HepG2 (cell line): ENCODE results near the gene SMYD5. TPM values are rescaled to one million over a fixed set of nuclear protein-coding genes. Genes with fewer than 3 reads are reported as not detected.

ENCODE experiments used
- ATAC-seq: fragments of 200-7000 bp; cut with Tn5 transposase; 3 replicates; pipeline ENCODE4 v1.9.1; 2020; ENCODE audit warnings: mild to moderate bottlenecking, moderate library complexity
- BruUV-seq: library from RNA; stranded (reverse); fragments of 400-500 nt; replicated peaks from 2 replicates; lab custom pipeline; 2021; lab: Mats Ljungman, UMichigan
- CTCF ChIA-PET: fragments of 300-600 bp; formaldehyde crosslinking; extraction: SDS; loops from one replicate; lab custom pipeline; 2021; ENCODE audit warnings: low total read pairs, inconsistent platforms, low intra/inter-chr PET ratio; lab: Yijun Ruan, JAX
- POLR2A ChIA-PET: fragments of 350-600 bp; sonication (Branson Sonifier 250); formaldehyde crosslinking; loops from one replicate; lab custom pipeline; 2020; ENCODE audit warnings: antibody characterized with exemption, inconsistent platforms; lab: Yijun Ruan, JAX
- DNase-seq: peaks from one replicate; pipeline ENCODE4 v3.0.0-alpha.2; 2015; ENCODE audit warnings: low spot score
- FAIRE-seq: peaks from 3 replicates; lab custom pipeline; 2011; peaks lifted over from hg19 to GRCh38; lab: Jason Lieb, UNC
- H2AFZ ChIP-seq: one replicate; pipeline ENCODE4 v1.6.1; 2011; ENCODE audit warnings: low read length, inconsistent platforms
- H3K27ac ChIP-seq: fragments of 300-600 bp; 3 replicates; pipeline ENCODE4 v1.8.0; 2011; ENCODE audit warnings: mixed run types, mild to moderate bottlenecking, mixed read lengths, low read length, inconsistent platforms; ENCODE audit not compliant: insufficient read depth; ENCODE audit errors: extremely low read length
- H3K27me3 ChIP-seq, 2 experiments: fragments of 200-600 bp in 1 of 2; 2 replicates in 1 of 2; 3 replicates in 1 of 2; pipeline versions ENCODE4 v1.6.0 to v1.8.0; 2011; ENCODE audit warnings: low read length in 2 of 2, mild to moderate bottlenecking in 2 of 2, moderate library complexity in 2 of 2, inconsistent platforms in 1 of 2; ENCODE audit not compliant: insufficient read depth in 2 of 2, control insufficient read depth in 1 of 2
- H3K36me3 ChIP-seq, 2 experiments: fragments of 200-600 bp in 1 of 2; replicated peaks in 1 of 2; 2 replicates in 1 of 2; 3 replicates in 1 of 2; pipeline versions ENCODE4 v1.5.1 to v1.8.0; 2011; ENCODE audit warnings: low read length in 2 of 2, inconsistent platforms in 1 of 2; ENCODE audit not compliant: insufficient read depth in 2 of 2, control insufficient read depth in 1 of 2
- H3K4me1 ChIP-seq: 2 replicates; pipeline ENCODE4 v1.5.1; 2012; ENCODE audit warnings: low read length, inconsistent platforms; ENCODE audit not compliant: insufficient read depth
- H3K4me2 ChIP-seq: 2 replicates; pipeline ENCODE4 v1.6.0; 2011; ENCODE audit warnings: low read depth, low read length, inconsistent platforms
- H3K4me3 ChIP-seq, 3 experiments: fragments of 200-600 bp in 1 of 3; sonication (generic), shearing (Covaris generic) in 1 of 3; replicated peaks in 1 of 3; 2 replicates each; pipeline ENCODE4 v1.5.1; 2011 to 2016; ENCODE audit warnings: low read length in 3 of 3, inconsistent platforms in 2 of 3, low read depth in 2 of 3, mild to moderate bottlenecking in 2 of 3, control low read depth in 1 of 3, mixed read lengths in 1 of 3; ENCODE audit not compliant: insufficient read depth in 1 of 3
- H3K79me2 ChIP-seq: one replicate; pipeline ENCODE4 v1.6.1; 2011; ENCODE audit warnings: low read length, inconsistent platforms; ENCODE audit not compliant: insufficient read depth
- H3K9ac ChIP-seq: 2 replicates; pipeline ENCODE4 v1.6.0; 2011; ENCODE audit warnings: mild to moderate bottlenecking, low read depth, low read length, inconsistent platforms; ENCODE audit not compliant: insufficient read depth
- H3K9me3 ChIP-seq: 2 replicates; pipeline ENCODE4 v1.5.1; 2012; ENCODE audit warnings: mild to moderate bottlenecking, low read length
- H4K20me1 ChIP-seq: 2 replicates; pipeline ENCODE4 v1.6.0; 2011; ENCODE audit warnings: inconsistent platforms, mild to moderate bottlenecking, low read length, moderate library complexity; ENCODE audit not compliant: insufficient read depth
- ATM ChIP-seq: fragments of 450-650 bp; IDR thresholded peaks from 2 replicates; pipeline ENCODE4 v1.7.1; 2017; ENCODE audit warnings: mild to moderate bottlenecking, borderline replicate concordance
- CREB1 ChIP-seq, 2 experiments: fragments of 450-650 bp in 1 of 2; IDR thresholded peaks; 2 replicates each; pipeline ENCODE4 v1.6.1; 2016 to 2017; ENCODE audit warnings: control low read depth in 1 of 2, mild to moderate bottlenecking in 1 of 2, missing compliant biosample characterization in 1 of 2, missing genetic modification characterization in 1 of 2
- KAT2B ChIP-seq: fragments of 150-350 bp; IDR thresholded peaks from 2 replicates; pipeline ENCODE4 v1.6.1; 2014; ENCODE audit warnings: low read depth, low read length, borderline replicate concordance
- RBM22 ChIP-seq: fragments of 200-400 bp; formaldehyde crosslinking; optimal IDR thresholded peaks from 2 replicates; pipeline ENCODE3; 2017; ENCODE audit warnings: mild to moderate bottlenecking, low read length, moderate library complexity
- SAFB2 ChIP-seq: sonication (generic); formaldehyde crosslinking; IDR thresholded peaks from 2 replicates; pipeline ENCODE4 v1.5.1; 2020; ENCODE audit warnings: missing genetic modification reagents, low read depth, mild to moderate bottlenecking, borderline replicate concordance
- SMARCC2 ChIP-seq: fragments of 450-650 bp; IDR thresholded peaks from 2 replicates; pipeline ENCODE4 v1.6.1; 2017; ENCODE audit warnings: antibody characterized with exemption, mild to moderate bottlenecking
- STAT5B ChIP-seq: sonication (generic); formaldehyde crosslinking; IDR thresholded peaks from 2 replicates; pipeline ENCODE4 v1.4.0; 2020; ENCODE audit warnings: missing genetic modification reagents
- ZC3H13 ChIP-seq: sonication (generic); formaldehyde crosslinking; IDR thresholded peaks from 2 replicates; pipeline ENCODE4 v1.8.1; 2023; ENCODE audit warnings: mild to moderate bottlenecking, missing genetic modification reagents, moderate library complexity
- ZNF530 ChIP-seq: sonication (generic); formaldehyde crosslinking; IDR thresholded peaks from 2 replicates; pipeline ENCODE4 v1.5.0; 2020; ENCODE audit warnings: low read depth, mild to moderate bottlenecking, missing genetic modification reagents
- WGBS: methylation state at CpG from one replicate; pipeline ENCODE4 v1.1.6; 2017; ENCODE audit warnings: low lambda C conversion rate; 5-methylcytosine and 5-hydroxymethylcytosine counted together
- in situ Hi-C: cut with HindIII; loops from 2 replicates; pipeline ENCODE4 v1.10.0; 2017; ENCODE audit warnings: low pct_unique_long_range_greater_than_20kb; ENCODE audit not compliant: extremely low pct_ligation_motif_present
- intact Hi-C: fragments of 100-400 bp; cut with micrococcal nuclease; formaldehyde crosslinking; loops from one replicate; pipeline ENCODE4 v1.10.0; 2022; ENCODE audit not compliant: unreplicated experiment
- polyA plus RNA-seq, 8 experiments: library from polyadenylated mRNA; depleted of rRNA in 3 of 8; stranded (reverse) in 7 of 8; unstranded in 1 of 8; fragments of >200 nt; fragmentation: Illumina TruSeq in 4 of 8; extraction: Trizol in 4 of 8; gene quantifications; 2 replicates each; pipeline versions ENCODE4 v1.2.1 to v1.2.3, GENCODE V29; 2011 to 2016; ENCODE audit warnings: low read depth in 4 of 8, missing spikeins in 1 of 8, mixed read lengths in 1 of 8; ENCODE audit not compliant: insufficient read depth in 1 of 8
- total RNA-seq, 5 experiments: library from RNA; depleted of rRNA; stranded (reverse); fragments of >200 nt; fragmentation: Illumina TruSeq; extraction: Trizol; gene quantifications; 2 replicates each; pipeline ENCODE4 v1.2.3, GENCODE V29; 2016; ENCODE audit warnings: low read depth in 1 of 5
- TF ChIP-seq, protein P1 (sequence below): IDR thresholded peaks from 2 replicates; pipeline ENCODE4 v1.6.1; 2016; ENCODE audit warnings: low read depth, control low read depth
- TF ChIP-seq, protein P2 (sequence below): sonication (generic); formaldehyde crosslinking; IDR thresholded peaks from 2 replicates; pipeline ENCODE4 v1.5.1; 2020; ENCODE audit warnings: missing genetic modification reagents, mild to moderate bottlenecking, borderline replicate concordance
- TF ChIP-seq, protein P3 (sequence below): sonication (generic); formaldehyde crosslinking; IDR thresholded peaks from 2 replicates; pipeline ENCODE4 v1.8.0; 2022; ENCODE audit warnings: mild to moderate bottlenecking, missing genetic modification reagents, borderline replicate concordance

SMYD5 gene
- total and polyA plus RNA-seq, 2 of the 13 experiments (the other 11 are each of a cell fraction or from before 2014, with no cell fraction given) = 55.8 to 70.4 TPM

DNA sequence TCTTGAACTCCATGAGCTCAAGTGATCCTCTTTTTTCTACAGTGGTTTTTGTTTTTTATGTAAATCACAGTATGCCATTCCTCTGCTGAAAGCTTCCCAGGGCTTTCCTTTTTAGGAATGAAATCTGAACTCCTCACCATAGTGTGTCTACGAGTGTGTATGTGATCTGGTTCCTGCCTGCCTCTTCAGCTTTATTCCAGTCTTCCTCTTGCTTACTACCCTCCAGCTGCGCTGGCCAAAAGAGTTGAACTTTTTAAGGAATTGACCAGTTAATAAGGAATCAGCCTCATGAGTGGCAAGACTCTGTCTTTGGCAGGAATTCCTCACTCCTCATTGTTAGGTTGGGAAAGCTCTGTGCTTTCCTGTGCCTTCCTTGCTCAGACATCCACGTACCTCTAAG, 24.1 kb downstream of the SMYD5 start:
- 92% methylated on average over 3 of the region's 3 CpGs for WGBS
- peaks cover 21 to 50% of the 10 kb centered on the region in 2 experiments for H3K36me3 ChIP-seq

More for the DNA sequence above, 24.1 kb downstream of the SMYD5 start:
- H3K4me1 ChIP-seq = peaks cover 51% of the 10 kb centered on the region
- H3K79me2 ChIP-seq = peaks cover 76% of the 10 kb centered on the region
- H3K4me2 ChIP-seq = no peak overlapping the region
- in situ Hi-C loops = no loop called here
- no peak for TF ChIP-seq CREB1 (IDR thresholded peaks at IDR 0.05)
- TF ChIP-seq CREB1 (CRISPR knock-in tag; IDR thresholded peaks at IDR 0.05) = 0 out of 2 replicates have a peak, but pooled peaks have one; percentile 13
- no peak for TF ChIP-seq ATM
- TF ChIP-seq STAT5B = no peak
- TF ChIP-seq SAFB2 (CRISPR knock-in tag) = no peak
- no peak for TF ChIP-seq SMARCC2
- TF ChIP-seq, protein P1, sequence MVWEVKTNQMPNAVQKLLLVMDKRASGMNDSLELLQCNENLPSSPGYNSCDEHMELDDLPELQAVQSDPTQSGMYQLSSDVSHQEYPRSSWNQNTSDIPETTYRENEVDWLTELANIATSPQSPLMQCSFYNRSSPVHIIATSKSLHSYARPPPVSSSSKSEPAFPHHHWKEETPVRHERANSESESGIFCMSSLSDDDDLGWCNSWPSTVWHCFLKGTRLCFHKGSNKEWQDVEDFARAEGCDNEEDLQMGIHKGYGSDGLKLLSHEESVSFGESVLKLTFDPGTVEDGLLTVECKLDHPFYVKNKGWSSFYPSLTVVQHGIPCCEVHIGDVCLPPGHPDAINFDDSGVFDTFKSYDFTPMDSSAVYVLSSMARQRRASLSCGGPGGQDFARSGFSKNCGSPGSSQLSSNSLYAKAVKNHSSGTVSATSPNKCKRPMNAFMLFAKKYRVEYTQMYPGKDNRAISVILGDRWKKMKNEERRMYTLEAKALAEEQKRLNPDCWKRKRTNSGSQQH (CRISPR knock-in tag) = no peak
- no peak for TF ChIP-seq KAT2B
- TF ChIP-seq, protein P2, sequence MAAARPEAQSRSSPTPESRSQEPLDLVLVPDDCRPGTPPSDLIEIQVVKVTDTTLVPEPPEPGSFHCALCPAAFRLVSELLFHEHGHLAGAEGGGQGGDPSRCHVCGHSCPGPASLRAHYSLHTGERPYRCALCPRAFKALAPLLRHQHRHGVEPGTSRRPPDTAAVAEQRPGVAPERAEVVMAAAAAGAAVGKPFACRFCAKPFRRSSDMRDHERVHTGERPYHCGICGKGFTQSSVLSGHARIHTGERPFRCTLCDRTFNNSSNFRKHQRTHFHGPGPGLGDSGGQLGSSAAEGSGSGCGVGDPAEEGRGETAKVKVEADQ = no peak
- peak; percentile 23 for TF ChIP-seq RBM22
- no peak for TF ChIP-seq ZC3H13
- TF ChIP-seq, protein P3, sequence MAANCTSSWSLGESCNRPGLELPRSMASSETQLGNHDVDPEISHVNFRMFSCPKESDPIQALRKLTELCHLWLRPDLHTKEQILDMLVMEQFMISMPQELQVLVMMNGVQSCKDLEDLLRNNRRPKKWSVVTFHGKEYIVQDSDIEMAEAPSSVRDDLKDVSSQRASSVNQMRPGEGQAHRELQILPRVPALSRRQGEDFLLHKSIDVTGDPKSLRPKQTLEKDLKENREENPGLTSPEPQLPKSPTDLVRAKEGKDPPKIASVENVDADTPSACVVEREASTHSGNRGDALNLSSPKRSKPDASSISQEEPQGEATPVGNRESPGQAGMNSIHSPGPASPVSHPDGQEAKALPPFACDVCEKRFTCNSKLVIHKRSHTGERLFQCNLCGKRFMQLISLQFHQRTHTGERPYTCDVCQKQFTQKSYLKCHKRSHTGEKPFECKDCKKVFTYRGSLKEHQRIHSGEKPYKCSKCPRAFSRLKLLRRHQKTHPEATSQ (CRISPR knock-in tag) = no peak
- TF ChIP-seq ZNF530 (CRISPR knock-in tag) = no peak
- BruUV-seq = no TSS peak
- no peaks in the 10 kb centered on the region for H3K9me3 ChIP-seq
- no peak overlapping the region for H3K27ac ChIP-seq
- intact Hi-C loops = no loop called here
- ChIA-PET CTCF (no interaction called here), POLR2A (interaction anchor here (0.6 to 7.2 kb wide), 5 partner anchors 9 to 50 kb away, joined by 3 to 125 read pairs (median 3); partner anchors contain the start of gene SMYD5)
- no peak overlapping the region for H2AFZ ChIP-seq
- no peak for ATAC-seq
- H3K9ac ChIP-seq = peak overlapping the region; percentile 32; the same call in 1 of the 2 replicates
- peaks cover 0 to 6% of the 10 kb centered on the region in 2 experiments; a peak in 1 of 5 replicates for H3K27me3 ChIP-seq
- DNase-seq = no peak
- no peak for FAIRE-seq
- peaks cover 56% of the 10 kb centered on the region for H4K20me1 ChIP-seq
- H3K4me3 ChIP-seq = no peak overlapping the region
